Subcutaneous adipose tissue (tissue), 4 donors: ENCODE results near the gene KMT2A. TPM values are rescaled to one million over a fixed set of nuclear protein-coding genes. Genes with fewer than 3 reads are reported as not detected.

Experiments
- total RNA-seq, 4 donors: library from RNA; depleted of rRNA; stranded (reverse); fragments of >200 nt; gene quantifications; one replicate each; pipeline ENCODE4 v1.1.0, GENCODE V29; 2016
- TF ChIP-seq, protein P1 (sequence below): fragments of 450-650 bp; IDR thresholded peaks from one replicate; pipeline ENCODE4 v1.5.1; 2016; ENCODE audit warnings: low read depth, mild to moderate bottlenecking, control low read depth, antibody characterized with exemption, moderate library complexity

KMT2A gene
- total RNA-seq, 4 donors from 2014 or later: 62.2 to 81.0 (median 69.8) TPM

GRCh38 chr11:118406599-118407166 lies 29.6 kb upstream of the KMT2A start:
- TF ChIP-seq, protein P1, sequence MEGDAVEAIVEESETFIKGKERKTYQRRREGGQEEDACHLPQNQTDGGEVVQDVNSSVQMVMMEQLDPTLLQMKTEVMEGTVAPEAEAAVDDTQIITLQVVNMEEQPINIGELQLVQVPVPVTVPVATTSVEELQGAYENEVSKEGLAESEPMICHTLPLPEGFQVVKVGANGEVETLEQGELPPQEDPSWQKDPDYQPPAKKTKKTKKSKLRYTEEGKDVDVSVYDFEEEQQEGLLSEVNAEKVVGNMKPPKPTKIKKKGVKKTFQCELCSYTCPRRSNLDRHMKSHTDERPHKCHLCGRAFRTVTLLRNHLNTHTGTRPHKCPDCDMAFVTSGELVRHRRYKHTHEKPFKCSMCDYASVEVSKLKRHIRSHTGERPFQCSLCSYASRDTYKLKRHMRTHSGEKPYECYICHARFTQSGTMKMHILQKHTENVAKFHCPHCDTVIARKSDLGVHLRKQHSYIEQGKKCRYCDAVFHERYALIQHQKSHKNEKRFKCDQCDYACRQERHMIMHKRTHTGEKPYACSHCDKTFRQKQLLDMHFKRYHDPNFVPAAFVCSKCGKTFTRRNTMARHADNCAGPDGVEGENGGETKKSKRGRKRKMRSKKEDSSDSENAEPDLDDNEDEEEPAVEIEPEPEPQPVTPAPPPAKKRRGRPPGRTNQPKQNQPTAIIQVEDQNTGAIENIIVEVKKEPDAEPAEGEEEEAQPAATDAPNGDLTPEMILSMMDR: no peak

GRCh38 chr11:118410055-118410745 lies 26.1 kb upstream of the KMT2A start:
- TF ChIP-seq, protein P1: no peak

- TF ChIP-seq, protein P1: no peak
Observed at GRCh38 chr11:118411530-118411929, 24.8 kb upstream of the KMT2A start.

- TF ChIP-seq, protein P1: no peak
Observed at GRCh38 chr11:118412921-118413320, 23.4 kb upstream of the KMT2A start.

DNA sequence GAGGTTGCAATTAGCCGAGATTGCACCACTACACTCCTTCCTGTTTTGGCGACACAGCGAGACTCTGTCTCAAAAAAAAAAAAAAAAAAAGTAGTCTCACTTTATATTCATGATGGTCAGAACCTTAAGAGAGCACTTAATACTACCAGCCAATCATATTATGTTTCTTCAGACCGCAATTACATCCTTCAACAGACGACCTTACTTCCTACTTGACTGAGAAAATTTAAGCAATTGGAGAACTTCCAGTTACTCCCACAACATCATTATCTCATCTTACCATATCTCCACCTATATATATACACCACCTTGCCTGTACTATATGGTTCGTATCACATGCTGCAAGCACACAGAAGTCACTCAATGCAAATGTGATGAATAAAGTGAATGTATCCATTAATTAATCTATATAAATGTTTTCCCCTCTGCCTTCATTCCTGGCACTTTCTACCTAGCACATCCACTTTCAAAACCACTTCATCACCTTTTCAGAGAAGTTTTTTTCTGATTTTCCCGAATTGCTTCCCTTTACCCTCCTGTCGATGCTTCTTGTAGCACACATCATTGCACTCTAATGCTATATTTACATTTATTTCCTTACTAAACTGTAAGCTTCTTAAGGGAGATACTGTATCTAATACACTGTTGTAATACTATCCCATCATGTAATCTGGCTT lies 21.1 kb upstream of the KMT2A start:
- TF ChIP-seq, protein P1: no peak

- TF ChIP-seq, protein P1: no peak
Observed at GRCh38 chr11:118415739-118416068, 20.6 kb upstream of the KMT2A start.

DNA sequence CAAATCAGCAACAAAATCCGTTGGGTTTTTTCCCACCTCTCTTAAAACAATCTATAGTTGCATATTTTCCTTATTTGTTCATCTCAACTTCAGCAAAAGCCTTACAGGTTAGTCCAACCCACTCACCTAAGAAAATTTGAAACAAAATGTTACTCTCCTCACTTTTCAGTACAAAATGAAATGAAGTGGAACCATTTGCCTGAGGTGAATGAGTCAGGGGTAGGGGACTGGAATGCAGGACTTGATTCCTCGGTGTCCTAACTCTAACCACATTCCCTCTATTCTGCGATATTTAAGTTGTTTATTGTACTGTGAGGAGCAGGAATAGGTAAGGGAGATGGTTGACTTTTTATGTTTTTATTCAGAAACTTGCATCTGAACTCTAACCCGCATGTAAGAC lies 18.5 kb upstream of the KMT2A start:
- TF ChIP-seq, protein P1: no peak
